ENCODE results near the gene PTPN5.

- TF ChIP-seq REST (IDR thresholded peaks at IDR 0.05; ENCODE audit: insufficient replicate concordance, low read depth) (no peak), CTCF (IDR thresholded peaks at IDR 0.05; ENCODE audit: insufficient read depth, low read length) (no peak), SPI1 (IDR thresholded peaks at IDR 0.05; ENCODE audit: borderline replicate concordance, low read depth) (no peak), POLR2AphosphoS5 (IDR thresholded peaks at IDR 0.05; ENCODE audit: low read depth) (no peak), GABPA (IDR thresholded peaks at IDR 0.05; ENCODE audit: low read depth) (no peak)
These were observed 33.8 kb downstream of the PTPN5 start for GRCh38 chr11:18757811-18758210.

Data from HL-60 (cell line).